ENCODE results near the gene ARPP21.

ARPP21 gene

GRCh38 chr3:35737934-35738706, 98.8 kb downstream of the ARPP21 start:
- DNase-seq: no peak

- DNase-seq: no peak
These were observed 100.0 kb downstream of the ARPP21 start for GRCh38 chr3:35739181-35739809.

- no peak for DNase-seq
These were observed 100.7 kb downstream of the ARPP21 start for GRCh38 chr3:35739964-35740527.

GRCh38 chr3:35743218-35743617, 103.9 kb downstream of the ARPP21 start:
- no peak for DNase-seq

- DNase-seq: no peak
These were observed 105.1 kb downstream of the ARPP21 start for GRCh38 chr3:35744419-35744818.

GRCh38 chr3:35745351-35745750, 106.0 kb downstream of the ARPP21 start:
- no peak for DNase-seq

- DNase-seq: no peak
These were observed 106.6 kb downstream of the ARPP21 start for GRCh38 chr3:35745802-35746484.

- no peak for DNase-seq
These were observed 107.2 kb downstream of the ARPP21 start for GRCh38 chr3:35746492-35746891.

- DNase-seq: no peak
These were observed 108.8 kb downstream of the ARPP21 start for GRCh38 chr3:35748144-35748543.

GRCh38 chr3:35751207-35751606, 111.9 kb downstream of the ARPP21 start:
- DNase-seq: no peak

- no peak for DNase-seq
These were observed 118.8 kb downstream of the ARPP21 start for GRCh38 chr3:35757991-35758757.

GRCh38 chr3:35760146-35760545, 120.8 kb downstream of the ARPP21 start:
- no peak for DNase-seq

- DNase-seq: no peak
These were observed 122.0 kb downstream of the ARPP21 start for GRCh38 chr3:35761311-35761710.

- no peak for DNase-seq
These were observed 133.2 kb downstream of the ARPP21 start for GRCh38 chr3:35772381-35773015.

GRCh38 chr3:35773417-35773816, 134.1 kb downstream of the ARPP21 start:
- no peak for DNase-seq

GRCh38 chr3:35776346-35776745, 137.0 kb downstream of the ARPP21 start:
- no peak for DNase-seq

- no peak for DNase-seq
These were observed 137.7 kb downstream of the ARPP21 start for GRCh38 chr3:35777065-35777464.

- DNase-seq: no peak
These were observed 138.5 kb downstream of the ARPP21 start for GRCh38 chr3:35777563-35778554.

GRCh38 chr3:35779611-35780010, 140.3 kb downstream of the ARPP21 start:
- no peak for DNase-seq

GRCh38 chr3:35780800-35781199, 141.5 kb downstream of the ARPP21 start:
- no peak for DNase-seq

- no peak for DNase-seq
These were observed 142.2 kb downstream of the ARPP21 start for GRCh38 chr3:35781558-35781957.
